GM19438 (cell line): ENCODE measurements around the gene RFX2.

Experiments
- ATAC-seq: cut with Tn5 transposase; IDR thresholded peaks from one replicate; pipeline ENCODE4 v1.9.1; 2021; ENCODE audit warnings: low read depth; ENCODE audit not compliant: unreplicated experiment

RFX2 gene

GRCh38 chr19:6105444-6105843 is 4.9 kb downstream of the RFX2 start:
- ATAC-seq: no peak

- no peak for ATAC-seq
Observed at GRCh38 chr19:6103894-6104293, 6.4 kb downstream of the RFX2 start.

GRCh38 chr19:6103217-6103644 is 7.1 kb downstream of the RFX2 start:
- ATAC-seq: no peak

- no peak for ATAC-seq
Observed at GRCh38 chr19:6101991-6102390, 8.3 kb downstream of the RFX2 start.

GRCh38 chr19:6101291-6101825 is 8.9 kb downstream of the RFX2 start:
- no peak for ATAC-seq

GRCh38 chr19:6100284-6100915 is 9.9 kb downstream of the RFX2 start:
- no peak for ATAC-seq

- no peak for ATAC-seq
Observed at GRCh38 chr19:6099599-6099998, 10.7 kb downstream of the RFX2 start.

GRCh38 chr19:6099033-6099432 is 11.3 kb downstream of the RFX2 start:
- no peak for ATAC-seq

- ATAC-seq: no peak
Observed at GRCh38 chr19:6098574-6098973, 11.7 kb downstream of the RFX2 start.

- no peak for ATAC-seq
Observed at GRCh38 chr19:6097911-6098310, 12.4 kb downstream of the RFX2 start.

GRCh38 chr19:6095760-6096159 is 14.5 kb downstream of the RFX2 start:
- ATAC-seq: no peak

GRCh38 chr19:6092329-6093286 is 17.7 kb downstream of the RFX2 start:
- ATAC-seq: no peak

GRCh38 chr19:6091771-6092291 is 18.5 kb downstream of the RFX2 start:
- ATAC-seq: no peak

GRCh38 chr19:6090634-6091033 is 19.7 kb downstream of the RFX2 start:
- no peak for ATAC-seq

GRCh38 chr19:6088602-6089049 is 21.7 kb downstream of the RFX2 start:
- no peak for ATAC-seq

- ATAC-seq: no peak
Observed at GRCh38 chr19:6087074-6087571, 23.2 kb downstream of the RFX2 start.

- ATAC-seq: no peak
Observed at GRCh38 chr19:6086068-6086788, 24.1 kb downstream of the RFX2 start.

- no peak for ATAC-seq
Observed at GRCh38 chr19:6084821-6085220, 25.5 kb downstream of the RFX2 start.

GRCh38 chr19:6079107-6079506 is 31.2 kb downstream of the RFX2 start:
- ATAC-seq: no peak

GRCh38 chr19:6078068-6078467 is 32.2 kb downstream of the RFX2 start:
- ATAC-seq: no peak
